Loucy (cell line): ENCODE data around the gene EMC10.
"Not testable (repeated sequence)": the region's sequence is repeated elsewhere in the genome, so short reads cannot be mapped to it uniquely, and the experiment has no call there.

ENCODE experiments used
- CTCF ChIP-seq: fragments of 200-600 bp; sonication (generic); conservative IDR thresholded peaks from 2 replicates; pipeline ENCODE4 v1.5.1; 2014; ENCODE audit warnings: mild to moderate bottlenecking, antibody characterized with exemption, low read length
- EZH2phosphoT487 ChIP-seq: fragments of 200-600 bp; IDR thresholded peaks from 2 replicates; pipeline ENCODE4 v1.6.1; 2018; ENCODE audit warnings: antibody characterized with exemption, mild to moderate bottlenecking, moderate library complexity, borderline replicate concordance

GRCh38 chr19:50473336-50473735 is 3.0 kb upstream of the EMC10 start:
- not testable (repeated sequence) for TF ChIP-seq CTCF, EZH2phosphoT487
